HepG2 (cell line): ENCODE measurements around the gene DCLK1. TPM values are rescaled to one million over a fixed set of nuclear protein-coding genes. Genes with fewer than 3 reads are reported as not detected.

ENCODE experiments used
- ATAC-seq: fragments of 200-7000 bp; cut with Tn5 transposase; 3 replicates; pipeline ENCODE4 v1.9.1; 2020; ENCODE audit warnings: mild to moderate bottlenecking, moderate library complexity
- BruUV-seq: library from RNA; stranded (reverse); fragments of 400-500 nt; replicated peaks from 2 replicates; lab custom pipeline; 2021; lab: Mats Ljungman, UMichigan
- CTCF ChIA-PET: fragments of 300-600 bp; formaldehyde crosslinking; extraction: SDS; loops from one replicate; lab custom pipeline; 2021; ENCODE audit warnings: low total read pairs, inconsistent platforms, low intra/inter-chr PET ratio; lab: Yijun Ruan, JAX
- POLR2A ChIA-PET: fragments of 350-600 bp; sonication (Branson Sonifier 250); formaldehyde crosslinking; loops from one replicate; lab custom pipeline; 2020; ENCODE audit warnings: antibody characterized with exemption, inconsistent platforms; lab: Yijun Ruan, JAX
- DNase-seq: peaks from one replicate; pipeline ENCODE4 v3.0.0-alpha.2; 2015; ENCODE audit warnings: low spot score
- FAIRE-seq: peaks from 3 replicates; lab custom pipeline; 2011; peaks lifted over from hg19 to GRCh38; lab: Jason Lieb, UNC
- H2AFZ ChIP-seq: one replicate; pipeline ENCODE4 v1.6.1; 2011; ENCODE audit warnings: low read length, inconsistent platforms
- H3K27ac ChIP-seq: fragments of 300-600 bp; 3 replicates; pipeline ENCODE4 v1.8.0; 2011; ENCODE audit warnings: mixed run types, mild to moderate bottlenecking, mixed read lengths, low read length, inconsistent platforms; ENCODE audit not compliant: insufficient read depth; ENCODE audit errors: extremely low read length
- H3K27me3 ChIP-seq, 2 experiments: fragments of 200-600 bp in 1 of 2; 2 replicates in 1 of 2; 3 replicates in 1 of 2; pipeline versions ENCODE4 v1.6.0 to v1.8.0; 2011; ENCODE audit warnings: low read length in 2 of 2, mild to moderate bottlenecking in 2 of 2, moderate library complexity in 2 of 2, inconsistent platforms in 1 of 2; ENCODE audit not compliant: insufficient read depth in 2 of 2, control insufficient read depth in 1 of 2
- H3K36me3 ChIP-seq, 2 experiments: fragments of 200-600 bp in 1 of 2; replicated peaks in 1 of 2; 2 replicates in 1 of 2; 3 replicates in 1 of 2; pipeline versions ENCODE4 v1.5.1 to v1.8.0; 2011; ENCODE audit warnings: low read length in 2 of 2, inconsistent platforms in 1 of 2; ENCODE audit not compliant: insufficient read depth in 2 of 2, control insufficient read depth in 1 of 2
- H3K4me1 ChIP-seq: 2 replicates; pipeline ENCODE4 v1.5.1; 2012; ENCODE audit warnings: low read length, inconsistent platforms; ENCODE audit not compliant: insufficient read depth
- H3K4me2 ChIP-seq: 2 replicates; pipeline ENCODE4 v1.6.0; 2011; ENCODE audit warnings: low read depth, low read length, inconsistent platforms
- H3K4me3 ChIP-seq, 3 experiments: fragments of 200-600 bp in 1 of 3; sonication (generic), shearing (Covaris generic) in 1 of 3; replicated peaks in 1 of 3; 2 replicates each; pipeline ENCODE4 v1.5.1; 2011 to 2016; ENCODE audit warnings: low read length in 3 of 3, inconsistent platforms in 2 of 3, low read depth in 2 of 3, mild to moderate bottlenecking in 2 of 3, control low read depth in 1 of 3, mixed read lengths in 1 of 3; ENCODE audit not compliant: insufficient read depth in 1 of 3
- H3K79me2 ChIP-seq: one replicate; pipeline ENCODE4 v1.6.1; 2011; ENCODE audit warnings: low read length, inconsistent platforms; ENCODE audit not compliant: insufficient read depth
- H3K9ac ChIP-seq: 2 replicates; pipeline ENCODE4 v1.6.0; 2011; ENCODE audit warnings: mild to moderate bottlenecking, low read depth, low read length, inconsistent platforms; ENCODE audit not compliant: insufficient read depth
- H3K9me3 ChIP-seq: 2 replicates; pipeline ENCODE4 v1.5.1; 2012; ENCODE audit warnings: mild to moderate bottlenecking, low read length
- H4K20me1 ChIP-seq: 2 replicates; pipeline ENCODE4 v1.6.0; 2011; ENCODE audit warnings: inconsistent platforms, mild to moderate bottlenecking, low read length, moderate library complexity; ENCODE audit not compliant: insufficient read depth
- FOXA1 ChIP-seq, 2 experiments: fragments of 450-650 bp in 1 of 2; sonication (generic) in 1 of 2; formaldehyde crosslinking in 1 of 2; IDR thresholded peaks; 2 replicates each; pipeline versions ENCODE4 v1.4.0 to v1.6.1; 2016 to 2020; ENCODE audit warnings: missing genetic modification reagents in 1 of 2
- KMT2A ChIP-seq: sonication (generic); formaldehyde crosslinking; IDR thresholded peaks from 2 replicates; pipeline ENCODE4 v1.4.0; 2020; ENCODE audit warnings: missing genetic modification reagents
- WGBS: methylation state at CpG from one replicate; pipeline ENCODE4 v1.1.6; 2017; ENCODE audit warnings: low lambda C conversion rate; 5-methylcytosine and 5-hydroxymethylcytosine counted together
- in situ Hi-C: cut with HindIII; loops from 2 replicates; pipeline ENCODE4 v1.10.0; 2017; ENCODE audit warnings: low pct_unique_long_range_greater_than_20kb; ENCODE audit not compliant: extremely low pct_ligation_motif_present
- intact Hi-C: fragments of 100-400 bp; cut with micrococcal nuclease; formaldehyde crosslinking; loops from one replicate; pipeline ENCODE4 v1.10.0; 2022; ENCODE audit not compliant: unreplicated experiment
- polyA plus RNA-seq, 8 experiments: library from polyadenylated mRNA; depleted of rRNA in 3 of 8; stranded (reverse) in 7 of 8; unstranded in 1 of 8; fragments of >200 nt; fragmentation: Illumina TruSeq in 4 of 8; extraction: Trizol in 4 of 8; gene quantifications; 2 replicates each; pipeline versions ENCODE4 v1.2.1 to v1.2.3, GENCODE V29; 2011 to 2016; ENCODE audit warnings: low read depth in 4 of 8, missing spikeins in 1 of 8, mixed read lengths in 1 of 8; ENCODE audit not compliant: insufficient read depth in 1 of 8
- total RNA-seq, 5 experiments: library from RNA; depleted of rRNA; stranded (reverse); fragments of >200 nt; fragmentation: Illumina TruSeq; extraction: Trizol; gene quantifications; 2 replicates each; pipeline ENCODE4 v1.2.3, GENCODE V29; 2016; ENCODE audit warnings: low read depth in 1 of 5
- TF ChIP-seq, protein P1 (sequence below): sonication (generic); formaldehyde crosslinking; IDR thresholded peaks from 2 replicates; pipeline ENCODE4 v1.5.1; 2020; ENCODE audit warnings: missing genetic modification reagents, mild to moderate bottlenecking, borderline replicate concordance
- TF ChIP-seq, protein P2 (sequence below): sonication (generic); formaldehyde crosslinking; IDR thresholded peaks from 2 replicates; pipeline ENCODE4 v1.5.0; 2020; ENCODE audit warnings: missing genetic modification reagents
- TF ChIP-seq, protein P3 (sequence below): sonication (generic); formaldehyde crosslinking; IDR thresholded peaks from 2 replicates; pipeline ENCODE4 v1.4.0; 2020; ENCODE audit warnings: missing genetic modification reagents
- TF ChIP-seq, protein P4 (sequence below): IDR thresholded peaks from 2 replicates; pipeline ENCODE4 v1.6.1; 2016; ENCODE audit warnings: low read depth, control low read depth

DCLK1 gene
- total and polyA plus RNA-seq, 2 of the 13 experiments (the other 11 are each of a cell fraction or from before 2014, with no cell fraction given) = not detected

DNA sequence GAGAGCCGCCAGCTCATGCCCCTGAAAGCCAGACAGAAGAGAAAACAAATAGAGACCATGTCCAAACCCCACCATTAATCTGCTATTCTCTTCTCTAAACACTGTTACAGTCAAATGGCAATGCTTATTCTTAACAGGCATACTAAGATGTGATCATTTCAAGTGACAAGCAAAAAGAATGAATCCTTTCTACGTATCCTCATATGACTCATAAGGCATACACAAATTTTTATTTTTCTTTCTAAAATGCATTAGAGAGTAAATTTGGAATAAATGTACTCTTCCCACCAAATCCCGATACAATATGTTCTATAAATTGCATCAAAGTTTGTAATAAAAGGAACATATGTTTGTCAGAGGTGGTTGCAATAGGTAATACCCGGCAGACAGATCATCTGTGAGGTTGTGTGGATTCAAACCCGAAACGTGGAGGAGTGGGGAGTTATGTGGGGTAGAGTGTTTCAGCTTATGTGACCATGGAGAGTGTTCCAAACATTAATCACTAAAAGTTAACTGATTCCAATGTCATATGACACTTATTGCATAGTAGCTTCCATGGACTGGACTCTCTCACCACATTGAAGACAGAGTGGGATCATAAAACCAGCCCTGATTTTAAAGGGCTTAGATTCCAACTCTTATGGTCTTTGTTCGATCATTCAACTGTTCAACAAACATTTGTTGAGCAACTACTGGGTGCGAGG is 213.1 kb downstream of the DCLK1 start:
- Histone ChIP-seq H3K4me3 (no peak overlapping the region), H3K9me3 (no peaks in the 10 kb centered on the region), H3K9ac (no peak overlapping the region), H3K27ac (no peak overlapping the region), H3K79me2 (no peaks in the 10 kb centered on the region), H4K20me1 (no peaks in the 10 kb centered on the region), H3K27me3 (peaks cover 0 to 15% of the 10 kb centered on the region in 2 experiments; a peak in 1 of 5 replicates), H3K4me2 (no peak overlapping the region), H2AFZ (no peak overlapping the region), H3K4me1 (no peaks in the 10 kb centered on the region), H3K36me3 (no peaks in the 10 kb centered on the region)
- no TSS peak for BruUV-seq
- ATAC-seq = no peak
- 20% methylated on average over 7 of the region's 8 CpGs for WGBS
- FAIRE-seq = no peak
- no peak for DNase-seq
- CTCF ChIA-PET = no interaction called here
- in situ Hi-C loops = no loop called here
- intact Hi-C loops = loop anchor here (1.0 kb wide), 1 partner anchor 40 kb away; no protein-coding TSS in a partner anchor
- TF ChIP-seq, protein P1, sequence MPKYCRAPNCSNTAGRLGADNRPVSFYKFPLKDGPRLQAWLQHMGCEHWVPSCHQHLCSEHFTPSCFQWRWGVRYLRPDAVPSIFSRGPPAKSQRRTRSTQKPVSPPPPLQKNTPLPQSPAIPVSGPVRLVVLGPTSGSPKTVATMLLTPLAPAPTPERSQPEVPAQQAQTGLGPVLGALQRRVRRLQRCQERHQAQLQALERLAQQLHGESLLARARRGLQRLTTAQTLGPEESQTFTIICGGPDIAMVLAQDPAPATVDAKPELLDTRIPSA (CRISPR knock-in tag) = no peak
- no peak for TF ChIP-seq FOXA1 (IDR thresholded peaks at IDR 0.05)
- no peak for TF ChIP-seq FOXA1 (CRISPR knock-in tag; IDR thresholded peaks at IDR 0.05)
- TF ChIP-seq, protein P2, sequence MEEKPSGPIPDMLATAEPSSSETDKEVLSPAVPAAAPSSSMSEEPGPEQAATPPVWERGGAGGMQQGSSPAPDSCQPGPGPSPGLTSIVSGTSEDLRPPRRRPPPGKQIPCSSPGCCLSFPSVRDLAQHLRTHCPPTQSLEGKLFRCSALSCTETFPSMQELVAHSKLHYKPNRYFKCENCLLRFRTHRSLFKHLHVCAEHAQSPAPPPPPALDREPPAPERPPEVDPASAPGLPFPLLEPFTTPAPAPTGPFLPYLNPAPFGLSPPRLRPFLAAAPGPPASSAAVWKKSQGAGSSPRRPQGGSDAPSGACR (CRISPR knock-in tag) = no peak
- no peak for TF ChIP-seq KMT2A (CRISPR knock-in tag)
- TF ChIP-seq, protein P3, sequence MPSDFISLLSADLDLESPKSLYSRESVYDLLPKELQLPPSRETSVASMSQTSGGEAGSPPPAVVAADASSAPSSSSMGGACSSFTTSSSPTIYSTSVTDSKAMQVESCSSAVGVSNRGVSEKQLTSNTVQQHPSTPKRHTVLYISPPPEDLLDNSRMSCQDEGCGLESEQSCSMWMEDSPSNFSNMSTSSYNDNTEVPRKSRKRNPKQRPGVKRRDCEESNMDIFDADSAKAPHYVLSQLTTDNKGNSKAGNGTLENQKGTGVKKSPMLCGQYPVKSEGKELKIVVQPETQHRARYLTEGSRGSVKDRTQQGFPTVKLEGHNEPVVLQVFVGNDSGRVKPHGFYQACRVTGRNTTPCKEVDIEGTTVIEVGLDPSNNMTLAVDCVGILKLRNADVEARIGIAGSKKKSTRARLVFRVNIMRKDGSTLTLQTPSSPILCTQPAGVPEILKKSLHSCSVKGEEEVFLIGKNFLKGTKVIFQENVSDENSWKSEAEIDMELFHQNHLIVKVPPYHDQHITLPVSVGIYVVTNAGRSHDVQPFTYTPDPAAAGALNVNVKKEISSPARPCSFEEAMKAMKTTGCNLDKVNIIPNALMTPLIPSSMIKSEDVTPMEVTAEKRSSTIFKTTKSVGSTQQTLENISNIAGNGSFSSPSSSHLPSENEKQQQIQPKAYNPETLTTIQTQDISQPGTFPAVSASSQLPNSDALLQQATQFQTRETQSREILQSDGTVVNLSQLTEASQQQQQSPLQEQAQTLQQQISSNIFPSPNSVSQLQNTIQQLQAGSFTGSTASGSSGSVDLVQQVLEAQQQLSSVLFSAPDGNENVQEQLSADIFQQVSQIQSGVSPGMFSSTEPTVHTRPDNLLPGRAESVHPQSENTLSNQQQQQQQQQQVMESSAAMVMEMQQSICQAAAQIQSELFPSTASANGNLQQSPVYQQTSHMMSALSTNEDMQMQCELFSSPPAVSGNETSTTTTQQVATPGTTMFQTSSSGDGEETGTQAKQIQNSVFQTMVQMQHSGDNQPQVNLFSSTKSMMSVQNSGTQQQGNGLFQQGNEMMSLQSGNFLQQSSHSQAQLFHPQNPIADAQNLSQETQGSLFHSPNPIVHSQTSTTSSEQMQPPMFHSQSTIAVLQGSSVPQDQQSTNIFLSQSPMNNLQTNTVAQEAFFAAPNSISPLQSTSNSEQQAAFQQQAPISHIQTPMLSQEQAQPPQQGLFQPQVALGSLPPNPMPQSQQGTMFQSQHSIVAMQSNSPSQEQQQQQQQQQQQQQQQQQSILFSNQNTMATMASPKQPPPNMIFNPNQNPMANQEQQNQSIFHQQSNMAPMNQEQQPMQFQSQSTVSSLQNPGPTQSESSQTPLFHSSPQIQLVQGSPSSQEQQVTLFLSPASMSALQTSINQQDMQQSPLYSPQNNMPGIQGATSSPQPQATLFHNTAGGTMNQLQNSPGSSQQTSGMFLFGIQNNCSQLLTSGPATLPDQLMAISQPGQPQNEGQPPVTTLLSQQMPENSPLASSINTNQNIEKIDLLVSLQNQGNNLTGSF = no peak
- TF ChIP-seq, protein P4, sequence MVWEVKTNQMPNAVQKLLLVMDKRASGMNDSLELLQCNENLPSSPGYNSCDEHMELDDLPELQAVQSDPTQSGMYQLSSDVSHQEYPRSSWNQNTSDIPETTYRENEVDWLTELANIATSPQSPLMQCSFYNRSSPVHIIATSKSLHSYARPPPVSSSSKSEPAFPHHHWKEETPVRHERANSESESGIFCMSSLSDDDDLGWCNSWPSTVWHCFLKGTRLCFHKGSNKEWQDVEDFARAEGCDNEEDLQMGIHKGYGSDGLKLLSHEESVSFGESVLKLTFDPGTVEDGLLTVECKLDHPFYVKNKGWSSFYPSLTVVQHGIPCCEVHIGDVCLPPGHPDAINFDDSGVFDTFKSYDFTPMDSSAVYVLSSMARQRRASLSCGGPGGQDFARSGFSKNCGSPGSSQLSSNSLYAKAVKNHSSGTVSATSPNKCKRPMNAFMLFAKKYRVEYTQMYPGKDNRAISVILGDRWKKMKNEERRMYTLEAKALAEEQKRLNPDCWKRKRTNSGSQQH (CRISPR knock-in tag) = no peak
- POLR2A ChIA-PET = no interaction called here
